Astrocyte (in vitro differentiated cells and primary cell): ENCODE results near the gene NCOA1. TPM values are rescaled to one million over a fixed set of nuclear protein-coding genes. Genes with fewer than 3 reads are reported as not detected.

ENCODE experiments used
- DNase-seq: peaks from one replicate; pipeline ENCODE4 v3.0.0-alpha.2; 2010; ENCODE audit warnings: low read depth
- FAIRE-seq: peaks from 2 replicates; lab custom pipeline; 2011; peaks lifted over from hg19 to GRCh38; lab: Jason Lieb, UNC
- H2AFZ ChIP-seq: 2 replicates; pipeline ENCODE4 v1.6.0; 2012; ENCODE audit warnings: low read depth, low read length, inconsistent platforms
- H3K27ac ChIP-seq: 2 replicates; pipeline ENCODE4 v1.5.1; 2011; ENCODE audit warnings: low read depth, low read length, inconsistent platforms
- H3K27me3 ChIP-seq: 2 replicates; pipeline ENCODE4 v1.6.0; 2011; ENCODE audit warnings: low read length, inconsistent platforms; ENCODE audit not compliant: insufficient read depth
- H3K36me3 ChIP-seq: 2 replicates; pipeline ENCODE4 v1.5.1; 2011; ENCODE audit warnings: low read length, inconsistent platforms; ENCODE audit not compliant: insufficient read depth
- H3K4me1 ChIP-seq: 2 replicates; pipeline ENCODE4 v1.5.1; 2011; ENCODE audit warnings: low read length, inconsistent platforms; ENCODE audit not compliant: insufficient read depth
- H3K4me2 ChIP-seq: 2 replicates; pipeline ENCODE4 v1.6.0; 2012; ENCODE audit warnings: low read length, inconsistent platforms
- H3K4me3 ChIP-seq: 2 replicates; pipeline ENCODE4 v1.5.1; 2011; ENCODE audit warnings: low read depth, mild to moderate bottlenecking, low read length, inconsistent platforms; ENCODE audit not compliant: insufficient read depth
- H3K79me2 ChIP-seq: 2 replicates; pipeline ENCODE4 v1.6.0; 2012; ENCODE audit warnings: mild to moderate bottlenecking, low read length, inconsistent platforms; ENCODE audit not compliant: insufficient read depth
- H3K9ac ChIP-seq: 2 replicates; pipeline ENCODE4 v1.6.0; 2012; ENCODE audit warnings: mild to moderate bottlenecking, low read length, inconsistent platforms
- H3K9me3 ChIP-seq: 2 replicates; pipeline ENCODE4 v1.5.1; 2012; ENCODE audit warnings: low read depth, mild to moderate bottlenecking, low read length, inconsistent platforms; ENCODE audit not compliant: insufficient read depth
- H4K20me1 ChIP-seq: 2 replicates; pipeline ENCODE4 v1.6.0; 2012; ENCODE audit warnings: low read length, inconsistent platforms; ENCODE audit not compliant: insufficient read depth
- H3K27ac Mint-ChIP-seq: one replicate; pipeline ENCODE4 v1.8.0; 2021; ENCODE audit warnings: mild to moderate bottlenecking, mixed read lengths; ENCODE audit not compliant: unreplicated experiment
- H3K27me3 Mint-ChIP-seq: one replicate; pipeline ENCODE4 v1.8.0; 2021; ENCODE audit warnings: low read depth, mixed read lengths; ENCODE audit not compliant: unreplicated experiment
- H3K36me3 Mint-ChIP-seq: one replicate; pipeline ENCODE4 v1.8.0; 2021; ENCODE audit warnings: low read depth, mixed read lengths; ENCODE audit not compliant: unreplicated experiment
- H3K4me1 Mint-ChIP-seq: one replicate; pipeline ENCODE4 v1.8.0; 2021; ENCODE audit warnings: low read depth, mixed read lengths; ENCODE audit not compliant: unreplicated experiment
- H3K4me3 Mint-ChIP-seq: one replicate; pipeline ENCODE4 v1.8.0; 2021; ENCODE audit warnings: mild to moderate bottlenecking, moderate library complexity, mixed read lengths; ENCODE audit not compliant: unreplicated experiment
- H3K9me3 Mint-ChIP-seq: one replicate; pipeline ENCODE4 v1.8.0; 2021; ENCODE audit warnings: mild to moderate bottlenecking, mixed read lengths; ENCODE audit not compliant: unreplicated experiment
- CTCF ChIP-seq: IDR thresholded peaks from 2 replicates; pipeline ENCODE4 v1.5.1; 2011; ENCODE audit warnings: low read depth, mild to moderate bottlenecking, inconsistent platforms, low read length, moderate library complexity; ENCODE audit not compliant: insufficient read depth
- EZH2 ChIP-seq: IDR thresholded peaks from 2 replicates; pipeline ENCODE4 v1.6.1; 2012; ENCODE audit warnings: mild to moderate bottlenecking, low read length, inconsistent platforms; ENCODE audit not compliant: insufficient read depth
- total RNA-seq: library from RNA; stranded (reverse); gene quantifications from 2 replicates; pipeline ENCODE4 v1.2.1, GENCODE V29; 2021

NCOA1 gene
- total RNA-seq, 1 donor from 2014 or later: 14.7 TPM

GRCh38 chr2:24814516-24814915, 323.5 kb downstream of the NCOA1 start:
- Mint-ChIP-seq H3K36me3 (peaks cover 7% of the 10 kb centered on the region), H3K27ac (no peak overlapping the region)
- no peak for FAIRE-seq

GRCh38 chr2:24815171-24815570, 324.1 kb downstream of the NCOA1 start:
- no peak for FAIRE-seq
- no peak overlapping the region for H3K27ac ChIP-seq
- TF ChIP-seq EZH2: no peak
- no peak for TF ChIP-seq CTCF
- peaks cover 7% of the 10 kb centered on the region for H3K36me3 Mint-ChIP-seq
- no peak overlapping the region for H3K4me2 ChIP-seq
- peaks cover 14% of the 10 kb centered on the region for H3K4me1 Mint-ChIP-seq
- no peaks in the 10 kb centered on the region for H3K9me3 ChIP-seq
- peaks cover 5% of the 10 kb centered on the region for H4K20me1 ChIP-seq
- no peak overlapping the region for H3K4me3 ChIP-seq
- H3K4me3 Mint-ChIP-seq: no peak overlapping the region
- no peaks in the 10 kb centered on the region for H3K27me3 ChIP-seq
- H2AFZ ChIP-seq: no peak overlapping the region
- peaks cover 30% of the 10 kb centered on the region for H3K36me3 ChIP-seq
- DNase-seq: no peak
- H3K79me2 ChIP-seq: peaks cover 57% of the 10 kb centered on the region
- peaks cover 18% of the 10 kb centered on the region for H3K4me1 ChIP-seq
- no peak overlapping the region for H3K9ac ChIP-seq
- H3K27ac Mint-ChIP-seq: no peak overlapping the region
- no peaks in the 10 kb centered on the region for H3K9me3 Mint-ChIP-seq
- H3K27me3 Mint-ChIP-seq: no peaks in the 10 kb centered on the region

More at GRCh38 chr2:24814516-24814915, 323.5 kb downstream of the NCOA1 start:
- peaks cover 14% of the 10 kb centered on the region for H3K4me1 Mint-ChIP-seq
- H3K9me3 Mint-ChIP-seq: no peaks in the 10 kb centered on the region
- Histone ChIP-seq H3K9ac (no peak overlapping the region), H3K27ac (no peak overlapping the region), H3K4me1 (peaks cover 21% of the 10 kb centered on the region), H3K36me3 (peaks cover 26% of the 10 kb centered on the region), H3K27me3 (no peaks in the 10 kb centered on the region), H3K4me2 (no peak overlapping the region), H3K79me2 (peaks cover 64% of the 10 kb centered on the region), H3K9me3 (no peaks in the 10 kb centered on the region), H4K20me1 (peaks cover 5% of the 10 kb centered on the region), H3K4me3 (no peak overlapping the region), H2AFZ (no peak overlapping the region)
- no peak for DNase-seq
- H3K27me3 Mint-ChIP-seq: no peaks in the 10 kb centered on the region
- H3K4me3 Mint-ChIP-seq: no peak overlapping the region
- TF ChIP-seq CTCF (no peak), EZH2 (no peak)

- Mint-ChIP-seq H3K4me1 (peaks cover 14% of the 10 kb centered on the region), H3K27me3 (no peaks in the 10 kb centered on the region), H3K36me3 (peaks cover 17% of the 10 kb centered on the region), H3K9me3 (no peaks in the 10 kb centered on the region), H3K27ac (no peak overlapping the region), H3K4me3 (no peak overlapping the region)
- H2AFZ ChIP-seq: peak overlapping the region; percentile 6
- H3K9ac ChIP-seq: peak overlapping the region; percentile 42
- H3K4me1 ChIP-seq: peaks cover 18% of the 10 kb centered on the region
- H3K27me3 ChIP-seq: no peaks in the 10 kb centered on the region
- H3K9me3 ChIP-seq: no peaks in the 10 kb centered on the region
- H3K79me2 ChIP-seq: peaks cover 48% of the 10 kb centered on the region
- no peak for TF ChIP-seq CTCF
- TF ChIP-seq EZH2: no peak
- H3K27ac ChIP-seq: peak overlapping the region; percentile 74
- DNase-seq: no peak
- peak overlapping the region; percentile 57 for H3K4me2 ChIP-seq
- peak overlapping the region; percentile 7 for H3K4me3 ChIP-seq
- peaks cover 5% of the 10 kb centered on the region for H4K20me1 ChIP-seq
- H3K36me3 ChIP-seq: peaks cover 35% of the 10 kb centered on the region
- FAIRE-seq: no peak
Observed at GRCh38 chr2:24816404-24816803, 325.4 kb downstream of the NCOA1 start.
